Cardiac muscle cell (in vitro differentiated cells and primary cell): ENCODE measurements around the gene LAPTM5. TPM values are rescaled to one million over a fixed set of nuclear protein-coding genes. Genes with fewer than 3 reads are reported as not detected.

Experiments
- DNase-seq, 2 donors: peaks; one replicate each; pipeline versions ENCODE4 v3.0.0 to v3.0.0-alpha.2; 2010 to 2017; ENCODE audit warnings: low read depth in 1 of 2, low spot score in 1 of 2
- H3K27ac ChIP-seq: fragments of 200-600 bp; sonication (generic); 2 replicates; pipeline ENCODE4 v1.5.1; 2016
- H3K27me3 ChIP-seq: fragments of 200-600 bp; sonication (generic); 2 replicates; pipeline ENCODE4 v1.6.0; 2016; ENCODE audit warnings: control low read depth
- H3K36me3 ChIP-seq: fragments of 200-600 bp; sonication (generic); 2 replicates; pipeline ENCODE4 v1.5.1; 2016; ENCODE audit warnings: control low read depth
- H3K4me1 ChIP-seq: fragments of 200-600 bp; sonication (generic); 2 replicates; pipeline ENCODE4 v1.8.1; 2017; ENCODE audit warnings: low read depth, mild to moderate bottlenecking, mixed run types
- H3K4me3 ChIP-seq: fragments of 200-600 bp; sonication (generic); 2 replicates; pipeline ENCODE4 v1.5.1; 2016; ENCODE audit warnings: mild to moderate bottlenecking
- H3K9me3 ChIP-seq: fragments of 200-600 bp; sonication (generic); 2 replicates; pipeline ENCODE4 v1.5.1; 2017; ENCODE audit warnings: low read depth, mild to moderate bottlenecking, control low read depth
- CTCF ChIP-seq: IDR thresholded peaks from 2 replicates; pipeline ENCODE4 v1.5.1; 2012; ENCODE audit warnings: low read depth, mild to moderate bottlenecking, low read length
- polyA plus RNA-seq: library from polyadenylated mRNA; unstranded; fragments of >200 nt; fragmentation: Nextera tagmentation; extraction: Ambion mirVana; gene quantifications from 2 replicates; pipeline ENCODE4 v1.2.1, GENCODE V29; 2016
- total RNA-seq: library from RNA; depleted of rRNA; stranded (reverse); fragments of >200 nt; gene quantifications from 2 replicates; pipeline ENCODE4 v1.2.3, GENCODE V29; 2016

LAPTM5 gene
- total and polyA plus RNA-seq, 2 experiments from 2014 or later: 0.10 to 0.45 TPM

- no peak overlapping the region for H3K27ac ChIP-seq
- no peak overlapping the region for H3K4me3 ChIP-seq
- no peaks in the 10 kb centered on the region for H3K9me3 ChIP-seq
- no peaks in the 10 kb centered on the region for H3K36me3 ChIP-seq
- no peaks in the 10 kb centered on the region for H3K27me3 ChIP-seq
- no peak for TF ChIP-seq CTCF
- no peak for DNase-seq
- H3K4me1 ChIP-seq: no peaks in the 10 kb centered on the region
Observed at GRCh38 chr1:30724655-30725421, 32.7 kb downstream of the LAPTM5 start.

- no peaks in the 10 kb centered on the region for H3K4me1 ChIP-seq
- TF ChIP-seq CTCF: peak; percentile 28
- H3K9me3 ChIP-seq: no peaks in the 10 kb centered on the region
- no peak for DNase-seq
- no peak overlapping the region for H3K27ac ChIP-seq
- no peak overlapping the region for H3K4me3 ChIP-seq
- no peaks in the 10 kb centered on the region for H3K36me3 ChIP-seq
- no peaks in the 10 kb centered on the region for H3K27me3 ChIP-seq
Observed at GRCh38 chr1:30724175-30724574, 33.4 kb downstream of the LAPTM5 start.

- no peak for DNase-seq
Observed at GRCh38 chr1:30723331-30723755, 34.2 kb downstream of the LAPTM5 start, which contains the start of gene MATN1. MATN1 (minus strand) TSS chr1:30723585; CDS start chr1:30723551, 34 bp downstream.

GRCh38 chr1:30721812-30722537 lies 35.6 kb downstream of the LAPTM5 start:
- H3K9me3 ChIP-seq: no peaks in the 10 kb centered on the region
- no peak overlapping the region for H3K27ac ChIP-seq
- H3K36me3 ChIP-seq: no peaks in the 10 kb centered on the region
- no peaks in the 10 kb centered on the region for H3K27me3 ChIP-seq
- H3K4me1 ChIP-seq: no peaks in the 10 kb centered on the region
- no peak for TF ChIP-seq CTCF
- no peak for DNase-seq
- no peak overlapping the region for H3K4me3 ChIP-seq

More at GRCh38 chr1:30723331-30723755, 34.2 kb downstream of the LAPTM5 start, which contains the start of gene MATN1:
- Histone ChIP-seq H3K9me3 (no peaks in the 10 kb centered on the region), H3K4me1 (no peaks in the 10 kb centered on the region), H3K27me3 (no peaks in the 10 kb centered on the region), H3K4me3 (no peak within 1 kb of the TSS), H3K36me3 (no peaks in the 10 kb centered on the region), H3K27ac (no peak within 1 kb of the TSS)
- no peak for TF ChIP-seq CTCF

- H3K27me3 ChIP-seq: no peaks in the 10 kb centered on the region
- no peak for TF ChIP-seq CTCF
- no peak overlapping the region for H3K27ac ChIP-seq
- H3K4me1 ChIP-seq: no peaks in the 10 kb centered on the region
- DNase-seq: no peak
- no peak overlapping the region for H3K4me3 ChIP-seq
- no peaks in the 10 kb centered on the region for H3K36me3 ChIP-seq
- H3K9me3 ChIP-seq: no peaks in the 10 kb centered on the region
Observed at GRCh38 chr1:30721341-30721793, 36.2 kb downstream of the LAPTM5 start.
